GM21390 (cell line): ENCODE data around the gene CNGA2.
"Not testable (repeated sequence)": the region's sequence is repeated elsewhere in the genome, so short reads cannot be mapped to it uniquely, and the experiment has no call there.

Experiments used
- ATAC-seq: cut with Tn5 transposase; IDR thresholded peaks from one replicate; pipeline ENCODE4 v1.9.1; 2021; ENCODE audit not compliant: unreplicated experiment

The CNGA2 gene

DNA sequence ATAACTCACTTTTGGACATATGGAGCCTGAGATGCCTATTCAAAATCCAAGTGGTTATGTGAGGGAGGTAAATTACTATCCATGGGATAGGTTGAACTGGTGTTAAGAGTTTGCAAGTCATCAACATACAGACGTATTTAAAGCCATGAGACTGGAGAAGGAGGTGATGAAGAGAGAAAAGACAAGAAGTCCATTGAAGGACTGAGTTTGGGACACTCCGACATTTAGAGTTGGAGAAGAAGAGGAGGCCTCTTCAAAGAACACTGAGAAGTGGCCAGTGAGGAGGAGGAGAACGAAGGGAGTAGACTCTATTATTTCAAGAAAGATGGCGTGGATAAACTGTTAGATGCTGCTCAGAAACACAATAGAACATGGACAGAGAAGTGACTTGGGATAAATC is at the start of gene CNGA2:
Gene CNGA2 (plus strand): TSS at position 301 of the 400 bp plus-strand sequence. CDS start 3,738 bp downstream, outside the sequence.
- no peak for ATAC-seq

DNA sequence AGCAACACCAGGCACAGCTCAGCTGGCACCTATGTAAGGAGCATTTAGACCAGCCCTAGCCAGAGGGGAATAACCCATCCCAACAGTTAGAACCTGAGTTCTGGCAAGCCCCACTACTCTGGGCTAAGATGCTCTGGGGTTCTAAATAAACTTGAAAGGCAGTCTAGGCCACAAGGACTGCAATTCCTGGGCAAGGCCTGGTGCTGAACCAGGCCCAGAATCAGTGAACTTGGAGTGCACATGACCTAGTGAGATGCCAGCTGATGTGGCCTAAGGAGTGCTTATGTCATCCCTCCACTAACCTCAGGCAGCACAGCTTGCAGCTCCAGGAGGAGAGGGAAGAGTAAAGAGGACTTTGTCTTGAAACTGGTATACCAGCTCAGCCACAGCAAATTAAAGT is 46.9 kb upstream of the CNGA2 start:
- ATAC-seq: no peak

DNA sequence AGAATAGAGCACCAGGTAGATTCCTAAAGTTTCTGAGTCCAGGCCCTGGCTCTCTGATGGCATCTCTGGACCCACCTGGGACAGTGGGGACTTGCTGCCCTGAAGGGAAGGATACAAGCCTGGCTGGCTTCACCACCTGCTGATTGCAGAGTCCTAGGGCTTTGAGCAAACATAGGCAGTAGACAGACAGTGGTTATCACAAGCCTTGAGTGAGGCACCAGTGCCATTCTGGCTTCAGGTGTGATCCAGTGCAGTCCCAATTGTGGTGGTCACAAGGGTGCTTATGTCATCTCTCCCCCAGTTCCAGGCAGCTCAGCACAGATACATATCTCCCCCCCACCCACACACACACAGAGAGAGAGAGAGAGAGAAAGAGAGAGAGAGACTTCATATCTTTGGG is 45.9 kb upstream of the CNGA2 start:
- ATAC-seq: no peak

DNA sequence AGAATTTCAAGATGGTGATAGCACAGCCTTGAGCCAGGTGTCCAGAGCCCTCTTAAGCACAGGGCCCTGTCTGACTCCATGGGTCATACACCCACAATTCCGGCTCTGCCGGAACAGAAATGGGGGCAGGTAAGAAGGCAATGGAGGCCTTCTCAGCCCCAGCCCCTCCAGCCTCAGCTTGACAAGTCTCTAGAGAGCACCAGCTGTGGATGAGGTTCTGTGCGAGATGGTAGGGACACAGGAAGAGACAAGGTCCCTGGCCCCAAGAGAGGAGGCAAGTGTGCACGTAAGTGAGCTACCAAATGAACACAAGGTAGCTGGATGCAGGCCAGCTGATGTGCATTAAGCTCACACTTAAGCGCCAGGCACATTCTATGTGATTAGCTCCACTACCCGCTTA is 41.7 kb upstream of the CNGA2 start:
- no peak for ATAC-seq

DNA sequence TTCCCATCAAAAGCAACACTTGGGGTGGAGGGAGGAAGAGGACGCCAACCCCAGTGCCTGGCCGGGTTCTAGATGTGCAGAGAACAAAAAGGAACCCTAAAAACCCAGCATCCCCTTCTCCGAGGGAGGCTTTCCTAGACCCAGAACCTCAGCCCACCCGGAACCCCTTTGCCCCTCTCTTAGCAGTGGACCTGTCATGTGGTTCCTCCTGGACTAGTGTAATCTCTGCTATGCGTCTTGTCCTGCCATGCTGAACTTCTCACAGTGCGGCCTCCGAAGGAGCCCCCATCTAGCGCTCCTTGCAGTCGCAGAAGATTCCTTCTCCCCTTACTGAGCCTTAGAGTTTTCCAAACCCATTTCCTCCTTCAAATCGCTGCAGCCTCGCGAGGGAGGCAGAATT is 40.4 kb upstream of the CNGA2 start:
- no peak for ATAC-seq

DNA sequence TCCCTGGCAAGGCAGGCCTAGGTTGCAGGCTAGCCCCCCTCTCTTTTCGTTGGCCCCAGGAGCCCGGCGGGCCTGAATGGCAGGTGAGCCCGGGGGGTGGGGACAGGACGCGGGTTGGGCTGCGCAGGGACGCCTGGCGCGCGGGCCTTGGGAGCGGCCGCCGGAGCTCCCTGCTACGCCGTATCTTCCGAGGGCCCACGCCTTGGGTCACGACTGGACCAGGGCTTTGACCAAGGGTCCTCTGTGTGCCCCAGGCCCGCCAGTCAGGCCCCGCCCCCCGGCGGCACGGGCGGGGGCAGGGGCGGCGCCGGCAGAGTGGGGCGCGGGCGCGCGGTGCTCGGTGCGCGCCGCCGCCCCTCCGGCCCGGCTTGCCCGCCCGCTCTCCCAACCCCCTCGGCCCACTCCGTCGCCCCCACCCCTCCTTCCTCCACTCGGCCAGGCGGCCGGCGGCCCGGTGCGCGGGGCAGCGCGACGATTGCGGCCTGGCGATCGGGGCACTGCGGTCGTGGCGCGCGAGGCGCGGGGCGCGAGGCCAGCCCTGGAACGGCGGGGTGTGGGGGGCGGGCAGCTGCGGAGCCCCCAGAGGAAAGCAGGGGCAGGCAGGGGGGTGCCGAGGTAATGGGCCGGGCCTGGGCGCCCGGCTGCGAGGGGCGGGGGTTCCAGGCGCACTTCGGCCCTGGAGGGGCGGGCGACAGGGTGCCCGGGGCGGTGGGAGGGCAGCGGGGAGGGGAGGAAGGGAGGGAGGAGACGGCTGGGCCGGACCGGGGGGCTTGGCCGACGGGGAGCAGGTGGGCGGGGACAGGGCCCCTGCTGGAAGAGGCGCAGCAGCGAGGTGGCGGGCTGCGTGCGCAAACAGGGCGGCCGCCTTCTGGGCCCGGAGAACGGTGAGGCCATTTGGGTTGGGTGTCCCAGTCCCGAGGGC is 39.6 kb upstream of the CNGA2 start, which contains the start of gene PRRG3:
Gene PRRG3 (plus strand): TSS at position 798 of the 922 bp plus-strand sequence. CDS start 3,357 bp downstream, outside the sequence.
- ATAC-seq: no peak

DNA sequence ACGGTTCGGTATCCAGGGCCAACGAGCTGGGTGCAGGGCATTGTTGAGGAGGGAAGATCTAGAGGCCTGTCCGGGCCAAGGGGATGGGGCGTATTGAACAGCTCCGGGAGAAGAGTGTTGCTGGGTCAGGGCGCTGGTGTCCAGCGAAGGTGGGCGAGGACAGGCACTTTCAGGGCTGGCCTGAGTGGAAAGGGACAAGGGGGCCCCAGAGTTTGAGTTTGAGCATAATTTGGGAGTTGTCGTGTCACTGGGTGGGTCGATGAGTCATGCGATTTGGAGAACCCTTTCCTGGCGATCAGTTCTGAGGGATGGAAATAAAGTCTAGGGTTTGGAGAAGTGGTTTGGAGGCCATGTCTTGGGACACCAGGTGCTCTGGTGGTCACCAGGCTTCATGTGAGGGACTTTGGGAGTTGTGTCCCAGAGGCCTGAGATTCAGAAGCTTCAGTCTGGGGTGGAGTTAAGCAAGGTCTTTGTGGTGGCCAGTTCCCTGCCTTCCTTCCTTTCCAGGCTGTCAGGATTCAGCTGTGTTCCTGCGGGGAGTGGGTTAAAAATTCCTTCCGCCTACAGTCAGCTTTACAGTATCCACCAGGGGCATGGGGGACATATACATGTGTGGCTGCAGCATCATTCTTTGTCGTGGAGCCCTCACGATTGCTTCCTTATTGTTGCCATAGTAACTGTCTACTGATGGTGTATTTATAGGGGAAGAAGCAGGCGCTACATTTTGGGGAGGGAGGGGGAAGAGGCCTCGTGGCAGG is 38.8 kb upstream of the CNGA2 start:
- no peak for ATAC-seq

DNA sequence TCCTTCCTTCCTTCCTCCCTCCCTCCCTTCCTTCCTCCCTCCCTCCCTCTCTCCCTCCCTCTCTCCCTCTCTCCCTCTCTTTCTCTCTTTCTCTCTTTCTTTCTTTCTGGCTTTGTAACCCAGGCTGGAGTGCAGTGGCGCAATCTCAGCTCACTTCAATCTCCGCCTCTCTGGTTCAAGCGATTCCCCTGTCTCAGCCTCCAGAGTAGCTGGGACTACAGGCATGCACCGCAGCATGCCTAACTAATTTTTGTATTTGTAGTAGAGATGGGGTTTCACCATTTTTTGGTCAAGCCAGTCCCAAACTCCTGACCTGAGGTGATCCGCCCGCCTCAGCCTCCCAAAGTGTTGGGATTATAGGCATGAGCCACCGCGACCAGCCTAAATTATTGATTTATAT is 37.5 kb upstream of the CNGA2 start:
- ATAC-seq: not testable (repeated sequence)

DNA sequence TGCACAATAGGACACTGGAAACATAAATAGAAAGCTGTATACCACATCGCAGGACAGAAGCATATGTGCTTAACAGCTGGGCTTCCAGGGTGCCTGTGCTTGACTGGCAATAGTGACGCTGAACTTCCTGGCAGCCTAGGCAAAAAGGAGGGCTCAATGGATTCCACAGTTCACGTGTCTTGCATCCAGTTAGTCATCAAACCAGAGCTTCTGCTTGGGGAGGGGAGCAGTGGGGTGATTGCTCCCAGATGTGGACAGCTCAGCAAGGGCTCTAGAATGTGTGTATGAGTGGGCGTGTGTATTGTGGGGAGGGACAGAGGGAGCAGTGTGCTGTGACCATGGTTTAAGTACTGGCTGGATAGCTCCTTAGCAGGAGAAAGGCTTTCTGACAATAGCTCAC is 37.0 kb upstream of the CNGA2 start:
- no peak for ATAC-seq

DNA sequence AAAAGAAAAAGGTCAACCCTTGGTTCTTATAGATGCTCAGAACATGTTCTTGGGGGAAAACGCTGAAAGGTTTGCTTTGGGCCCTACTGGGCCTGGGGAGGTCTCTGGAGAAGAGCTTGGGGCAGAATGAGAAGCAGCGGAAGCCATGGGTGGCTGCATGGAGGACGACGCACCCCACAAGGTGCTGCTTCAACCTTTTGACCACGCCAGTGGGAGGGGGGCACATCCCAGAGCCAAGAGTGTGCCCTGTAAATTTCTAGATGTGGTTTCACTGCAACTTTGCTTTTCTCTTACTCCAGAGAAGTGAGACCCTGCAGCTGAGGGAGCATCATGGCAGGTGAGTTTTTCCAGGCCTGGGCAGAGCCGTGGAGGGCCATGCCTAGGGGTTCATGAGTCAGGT is 36.1 kb upstream of the CNGA2 start:
- no peak for ATAC-seq

DNA sequence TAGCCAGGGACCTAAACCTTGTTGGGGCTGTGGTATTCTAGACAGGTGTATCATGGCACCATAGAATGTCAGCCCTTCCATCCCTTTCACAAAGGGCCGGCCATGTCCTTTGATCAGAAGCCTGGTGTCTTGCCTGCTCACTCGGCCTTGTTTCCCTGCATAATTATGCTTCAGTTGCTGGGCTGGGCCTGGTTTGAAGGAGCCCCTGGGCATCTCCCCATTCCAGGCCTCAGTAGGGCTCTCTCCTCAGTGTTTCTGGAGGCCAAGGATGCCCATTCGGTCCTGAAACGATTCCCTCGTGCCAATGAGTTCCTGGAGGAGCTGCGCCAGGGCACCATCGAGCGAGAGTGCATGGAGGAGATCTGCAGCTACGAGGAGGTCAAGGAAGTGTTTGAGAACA is 34.8 kb upstream of the CNGA2 start:
- no peak for ATAC-seq

DNA sequence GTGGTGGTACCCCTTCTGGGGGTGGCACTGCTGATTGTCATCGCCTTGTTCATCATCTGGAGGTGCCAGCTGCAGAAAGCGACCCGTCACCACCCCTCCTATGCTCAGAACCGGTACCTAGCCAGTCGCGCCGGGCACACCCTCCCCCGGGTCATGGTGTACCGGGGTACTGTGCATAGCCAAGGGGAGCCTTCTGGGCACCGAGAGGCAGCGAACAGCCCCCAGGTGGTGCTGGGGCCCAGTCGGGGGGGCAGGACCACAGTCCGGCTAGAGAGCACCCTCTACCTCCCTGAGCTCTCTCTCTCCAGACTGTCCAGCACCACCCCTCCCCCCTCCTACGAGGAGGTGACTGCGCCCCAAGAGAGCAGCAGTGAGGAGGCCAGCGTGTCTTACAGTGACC is 34.0 kb upstream of the CNGA2 start:
- no peak for ATAC-seq

DNA sequence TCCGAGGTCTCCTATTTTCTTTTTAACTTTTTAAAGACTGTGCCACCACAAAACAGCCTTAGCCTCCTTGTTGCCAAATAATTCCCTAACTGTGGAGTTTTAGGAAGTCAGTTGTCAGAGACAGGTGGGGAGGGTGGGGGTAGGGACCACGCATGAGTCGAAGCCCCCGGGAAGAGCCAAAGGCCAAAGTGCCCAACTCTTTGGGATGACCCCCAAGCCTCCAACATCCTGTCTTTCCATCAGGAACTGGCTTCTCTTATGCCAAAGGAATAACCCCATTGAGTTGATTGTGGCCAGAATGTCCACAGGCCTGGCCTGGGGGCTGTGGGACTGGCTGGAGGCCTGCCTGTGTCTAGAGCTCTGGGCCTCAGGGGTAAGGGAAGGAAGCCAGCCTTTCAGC is 33.5 kb upstream of the CNGA2 start:
- ATAC-seq: no peak

DNA sequence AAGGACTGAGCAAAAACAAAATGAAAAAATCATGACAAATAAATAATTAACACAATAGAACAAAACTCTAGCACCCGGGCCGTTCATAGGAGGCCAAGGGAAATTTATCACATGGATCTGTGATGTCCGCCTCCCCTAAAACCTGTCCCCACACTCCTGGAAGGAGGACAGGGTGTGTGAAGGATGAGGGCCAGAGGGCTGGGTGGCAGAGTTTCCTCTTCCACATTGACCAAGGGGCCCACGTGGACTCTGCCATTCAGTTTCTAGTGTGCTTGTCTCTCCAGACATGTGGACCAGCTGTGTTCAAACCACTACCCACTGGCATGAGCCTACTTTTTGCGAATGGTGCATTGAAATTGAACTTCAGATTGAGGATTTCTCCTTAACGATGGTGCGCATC is 33.0 kb upstream of the CNGA2 start:
- no peak for ATAC-seq

DNA sequence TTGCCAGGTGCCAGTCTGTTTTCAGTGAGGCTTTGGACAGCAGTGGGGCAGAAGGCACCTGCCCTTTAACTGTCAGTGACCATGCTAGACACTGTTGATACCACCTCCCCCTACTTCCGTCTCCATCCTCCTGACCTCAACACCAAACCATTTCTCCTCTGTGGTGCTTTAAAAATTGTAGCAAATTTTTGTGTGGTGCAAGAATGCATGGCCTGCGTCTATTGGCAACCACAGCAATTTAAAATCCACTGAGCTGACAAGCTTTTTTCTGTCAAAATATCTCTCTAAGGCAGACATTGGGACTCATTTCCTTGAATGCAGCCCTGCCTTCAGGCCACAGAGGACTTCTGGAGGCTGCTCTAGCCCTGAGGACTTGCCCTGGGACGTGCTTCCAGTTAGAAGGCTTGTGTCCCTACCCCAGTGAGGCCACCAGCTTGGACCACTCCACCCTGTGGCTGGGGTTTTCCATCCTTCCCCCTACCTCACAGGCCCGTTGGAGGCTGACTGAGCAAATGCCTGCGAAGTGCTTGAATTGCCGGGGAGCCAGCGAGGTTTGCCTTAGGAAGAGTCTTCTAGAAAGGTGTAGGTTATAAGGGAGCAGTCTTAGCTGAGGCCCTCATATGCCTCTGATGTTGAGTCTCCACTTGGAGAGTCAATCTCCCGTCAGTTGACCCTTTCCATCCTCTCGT is 32.4 kb upstream of the CNGA2 start:
- ATAC-seq: no peak

DNA sequence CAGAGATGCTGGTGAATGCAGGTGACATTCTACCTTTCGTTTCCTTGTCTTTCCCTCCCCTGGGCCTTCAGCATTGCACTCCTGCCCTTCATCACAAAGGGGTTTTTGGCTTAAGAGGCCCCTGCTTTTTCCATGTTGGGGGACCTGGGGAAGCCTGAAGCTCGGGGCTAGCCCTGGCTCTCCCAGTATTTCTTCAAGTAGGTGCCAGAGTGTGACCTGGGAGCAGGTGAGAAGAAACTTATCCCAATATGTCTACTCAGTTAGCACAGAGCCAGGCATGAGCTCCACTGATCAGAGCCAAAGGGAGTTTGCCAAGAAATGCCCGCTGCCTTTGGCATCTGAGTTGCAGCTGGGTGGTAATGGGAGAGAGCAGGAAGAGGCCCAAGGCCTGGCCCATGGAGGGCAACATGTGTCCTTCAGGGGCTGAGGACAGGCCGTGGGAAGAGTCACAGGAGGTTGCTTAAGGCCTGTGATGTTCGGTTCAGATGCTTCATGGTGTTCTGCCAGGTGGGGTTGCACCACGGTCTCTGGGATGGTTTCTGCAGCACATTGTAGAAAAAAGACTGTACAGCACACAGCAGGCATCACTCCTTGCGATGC is 31.7 kb upstream of the CNGA2 start:
- no peak for ATAC-seq

DNA sequence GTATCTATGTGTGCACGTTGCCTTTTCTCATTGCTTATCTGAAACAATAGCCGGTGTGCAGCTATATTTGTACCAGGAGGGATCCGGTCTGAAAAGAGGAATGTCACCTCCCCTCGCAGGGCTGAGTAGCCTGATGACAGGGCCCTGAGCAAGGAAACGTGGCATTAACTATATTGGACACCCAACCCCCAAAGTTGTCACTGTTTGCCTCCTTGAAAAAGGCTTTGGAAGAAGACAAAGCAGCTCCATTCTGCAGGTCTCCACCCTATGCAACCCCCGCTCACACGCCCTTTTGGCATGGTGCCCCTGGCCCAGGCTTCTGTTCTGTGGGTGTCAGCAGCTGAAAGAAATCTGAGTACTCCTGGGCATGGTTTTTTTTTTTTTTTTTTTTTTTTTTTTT is 31.1 kb upstream of the CNGA2 start:
- no peak for ATAC-seq

DNA sequence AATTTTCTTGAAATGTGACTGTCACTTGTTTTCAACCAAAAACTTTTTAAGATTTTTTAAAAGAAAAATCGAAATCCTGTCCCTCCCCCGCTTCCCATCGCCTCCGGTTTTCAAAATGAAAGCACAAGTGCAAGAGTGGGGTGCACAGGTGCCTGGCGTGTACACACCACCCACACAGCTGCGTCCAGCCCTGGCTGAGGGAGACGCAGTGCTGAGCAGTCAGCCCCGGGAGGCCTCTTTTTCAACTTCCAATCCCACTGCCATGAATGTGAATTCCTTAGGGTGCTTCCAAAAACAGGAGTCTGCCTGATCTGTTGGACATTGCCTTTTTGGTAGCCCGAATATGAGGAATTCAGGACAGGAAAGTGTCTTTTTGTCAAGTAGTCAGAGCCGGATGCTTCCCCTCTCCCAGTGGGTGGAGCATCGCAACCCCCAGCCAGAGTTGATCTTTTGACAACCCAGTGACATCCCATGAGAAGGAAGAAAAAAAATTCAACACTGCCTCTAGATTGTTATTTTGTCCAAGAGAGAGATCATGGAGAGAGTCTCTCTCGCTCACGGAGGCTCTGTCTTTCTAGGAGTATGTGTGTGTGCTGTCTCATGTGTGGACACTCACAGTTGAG is 30.4 kb upstream of the CNGA2 start:
- no peak for ATAC-seq

DNA sequence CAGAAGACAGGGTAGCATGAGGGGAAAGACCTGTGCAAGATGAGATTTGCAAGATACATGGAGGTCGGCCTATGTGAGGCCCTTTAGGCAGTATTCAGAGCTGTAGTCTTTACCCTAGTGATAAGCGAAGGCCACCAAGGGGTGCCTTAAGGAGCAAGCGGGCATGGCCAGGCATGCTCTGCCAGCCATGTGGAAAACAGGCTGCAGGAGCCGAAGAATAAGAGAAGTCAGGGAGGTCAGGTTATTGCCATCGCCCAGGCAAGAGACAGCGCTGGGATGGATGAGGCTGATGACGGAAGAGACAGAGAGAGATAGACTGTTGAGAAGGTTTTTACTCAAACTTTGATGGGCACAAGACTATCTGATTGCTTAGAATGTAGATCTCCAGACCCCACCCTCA is 25.7 kb upstream of the CNGA2 start:
- ATAC-seq: no peak

DNA sequence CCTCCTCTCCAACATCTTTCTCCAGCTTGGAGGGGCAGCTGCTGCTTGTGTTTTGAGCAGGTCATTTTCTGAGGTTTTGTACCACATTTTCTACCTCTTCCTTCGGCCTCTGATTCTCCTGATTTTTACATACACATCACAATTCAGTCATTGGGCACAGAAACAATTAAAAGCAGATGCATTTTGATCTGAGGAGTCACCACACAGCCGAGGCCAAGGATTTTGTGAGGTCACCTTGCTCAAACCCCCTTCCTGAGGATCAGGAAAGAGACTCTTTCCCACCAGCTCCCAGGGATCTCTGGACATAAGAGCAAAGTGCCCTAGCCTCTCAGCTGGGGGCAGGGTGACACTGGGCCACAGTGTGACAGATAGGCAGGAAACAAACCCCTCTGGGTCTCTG is 24.1 kb upstream of the CNGA2 start:
- no peak for ATAC-seq

DNA sequence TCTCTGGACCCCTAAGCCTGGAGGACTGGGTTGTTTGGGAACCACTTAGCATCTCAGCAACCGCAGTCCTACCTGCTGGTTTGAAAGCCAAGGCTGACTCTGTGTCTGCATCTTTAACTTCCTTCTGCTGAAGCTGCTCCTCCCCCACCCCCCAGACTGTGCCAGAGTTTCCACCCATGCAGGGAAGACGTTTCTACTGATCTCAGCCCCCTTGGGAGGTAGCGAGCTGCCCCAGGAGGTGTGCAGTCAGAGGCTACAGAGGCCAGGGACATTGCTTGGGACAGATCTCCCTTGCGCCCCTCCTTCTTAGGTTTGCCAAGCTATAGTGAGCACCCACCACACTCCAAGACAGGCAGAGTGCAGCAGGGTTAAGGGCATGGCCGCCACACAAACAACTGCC is 23.4 kb upstream of the CNGA2 start:
- ATAC-seq: no peak
